Effector CD4-positive, alpha-beta T cell (primary cell): Measurements from ENCODE around the gene TUBB4B.
A peak's percentile ranks its signal among the peaks of the same experiment; 100 is the strongest.

Source experiments
- DNase-seq: peaks from one replicate; pipeline ENCODE4 v3.0.0-alpha.2; 2020

TUBB4B gene

DNA sequence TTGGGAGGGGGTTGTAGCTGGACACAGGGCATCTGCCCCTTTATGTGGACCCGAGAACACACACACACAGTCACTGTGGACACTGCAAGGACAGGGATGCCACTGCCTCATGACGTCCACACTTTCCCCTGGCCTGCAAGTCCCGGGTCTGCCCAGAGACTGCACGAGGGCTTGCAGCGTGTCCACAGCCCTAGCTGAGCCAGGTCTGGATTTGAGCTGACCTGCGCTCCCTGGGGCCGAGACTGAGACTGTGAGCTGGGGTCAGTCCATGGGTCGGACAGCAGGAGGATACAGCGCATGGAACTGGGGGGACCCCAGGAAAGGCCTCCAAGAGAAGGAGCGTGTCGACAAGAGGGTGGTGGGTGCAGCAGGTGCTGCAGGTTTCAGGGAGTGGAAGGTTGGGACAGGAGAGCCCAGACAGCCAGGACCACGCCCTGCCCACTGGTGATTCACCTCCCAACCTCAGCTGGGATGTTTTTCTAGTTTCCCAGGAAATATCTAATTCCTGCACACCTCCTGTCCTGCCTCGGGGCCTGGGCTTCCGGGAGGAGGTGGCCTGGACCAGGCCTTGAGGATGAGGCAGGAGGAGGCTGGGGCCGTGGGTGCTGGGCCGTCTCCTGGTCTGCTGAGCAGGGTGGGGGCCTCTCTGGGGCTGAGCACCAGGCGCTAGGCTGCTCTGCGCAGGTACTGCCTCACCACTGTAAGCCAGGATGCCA, 14.6 kb upstream of the TUBB4B start:
- no peak for DNase-seq

DNA sequence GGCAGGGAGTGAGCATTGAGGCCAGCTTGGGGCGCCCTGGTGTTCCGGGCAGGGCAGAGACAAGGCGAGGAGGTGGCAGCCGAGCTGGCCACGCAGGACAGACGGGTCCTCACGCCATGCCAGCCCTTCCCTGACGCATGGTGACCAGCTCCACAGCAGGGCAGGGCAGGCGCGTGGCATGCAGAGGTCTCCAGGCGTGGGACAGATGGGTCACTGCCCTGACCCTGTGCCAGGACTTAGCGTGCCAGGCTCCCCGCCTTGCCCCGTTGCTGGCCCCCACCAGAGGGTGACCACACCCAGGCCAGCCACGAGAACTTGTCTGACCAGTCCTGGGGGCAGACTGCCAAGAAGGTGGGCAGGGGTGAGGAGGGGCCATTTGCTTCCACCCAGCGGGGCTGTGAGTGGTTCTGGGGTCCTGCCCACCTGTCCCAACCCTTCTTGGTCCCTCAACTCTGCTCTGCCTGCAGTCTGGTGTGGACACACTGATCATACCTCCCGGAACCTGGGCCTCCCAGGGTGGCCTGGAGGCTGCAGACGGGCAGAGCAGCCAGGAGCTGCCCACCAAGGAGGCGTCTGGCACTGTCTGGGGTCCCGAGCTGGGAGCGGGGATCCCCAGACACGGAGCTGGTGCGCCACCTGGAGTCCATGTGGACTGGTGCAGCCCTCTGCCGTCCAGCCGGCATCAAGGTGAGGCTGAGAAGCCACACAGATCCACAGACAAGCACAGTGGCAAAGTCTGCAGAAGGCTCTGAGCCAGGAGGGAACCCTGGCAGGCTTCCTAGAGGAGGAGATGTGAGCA, 13.8 kb upstream of the TUBB4B start, which contains the start of gene RNF224:
Gene RNF224 (plus strand): TSS at position 449 of the 799 bp plus-strand sequence. CDS start 834 bp downstream, outside the sequence.
- peak; percentile 79 for DNase-seq

DNA sequence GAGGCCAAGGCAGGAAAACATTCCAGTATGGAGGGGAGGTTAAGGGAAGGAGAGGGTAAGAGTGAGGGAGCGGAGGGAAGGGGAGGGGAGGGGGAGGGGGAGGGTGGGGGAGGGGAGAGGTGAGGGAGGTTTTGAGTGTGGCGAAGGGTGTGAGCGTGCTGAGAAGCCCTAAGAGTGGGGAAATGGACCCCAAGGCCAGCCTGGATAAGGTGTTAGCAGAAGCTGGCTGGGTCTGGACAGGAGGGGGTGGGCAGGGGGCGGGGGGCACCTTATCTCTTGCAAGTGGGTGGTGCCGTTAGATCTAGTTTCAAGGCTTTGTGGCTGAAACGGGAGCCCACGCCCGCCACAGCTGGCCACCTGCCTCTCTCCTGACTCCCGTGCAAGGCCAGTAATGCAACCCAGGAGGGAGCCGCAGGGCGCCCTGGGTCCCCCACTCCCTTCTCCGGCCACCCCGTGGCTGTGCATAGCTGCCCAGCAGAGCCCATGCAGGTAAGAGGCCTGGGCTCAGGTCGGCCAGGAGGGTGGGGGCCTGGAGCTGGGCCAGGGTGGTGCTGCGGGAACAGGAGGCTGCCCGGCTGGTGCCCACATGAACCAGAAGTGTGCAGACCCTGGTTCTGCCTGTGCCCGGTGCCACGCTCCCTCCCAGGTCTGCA, 13.1 kb upstream of the TUBB4B start:
- DNase-seq: no peak

DNA sequence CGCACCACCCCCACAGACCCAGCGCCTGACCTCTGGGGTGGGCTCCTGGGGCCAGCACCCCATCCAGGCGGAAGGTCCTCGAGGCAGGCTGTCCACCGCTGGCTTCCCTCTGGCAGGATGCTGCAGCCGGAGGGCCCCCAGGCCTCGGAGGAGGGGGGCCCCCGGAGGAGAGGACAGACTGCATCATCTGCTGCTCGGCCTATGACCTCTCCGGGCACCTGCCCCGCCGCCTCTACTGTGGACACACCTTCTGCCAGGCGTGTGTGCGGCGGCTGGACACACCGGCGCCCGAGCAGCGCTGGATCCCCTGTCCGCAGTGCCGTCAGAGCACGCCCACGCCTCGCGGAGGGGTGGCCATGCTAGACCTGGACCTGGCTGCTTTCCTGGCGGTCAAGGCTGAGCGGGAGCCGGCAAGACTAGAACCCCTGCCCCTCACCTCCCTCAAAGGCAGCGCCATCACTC, 12.6 kb upstream of the TUBB4B start:
- no peak for DNase-seq

DNA sequence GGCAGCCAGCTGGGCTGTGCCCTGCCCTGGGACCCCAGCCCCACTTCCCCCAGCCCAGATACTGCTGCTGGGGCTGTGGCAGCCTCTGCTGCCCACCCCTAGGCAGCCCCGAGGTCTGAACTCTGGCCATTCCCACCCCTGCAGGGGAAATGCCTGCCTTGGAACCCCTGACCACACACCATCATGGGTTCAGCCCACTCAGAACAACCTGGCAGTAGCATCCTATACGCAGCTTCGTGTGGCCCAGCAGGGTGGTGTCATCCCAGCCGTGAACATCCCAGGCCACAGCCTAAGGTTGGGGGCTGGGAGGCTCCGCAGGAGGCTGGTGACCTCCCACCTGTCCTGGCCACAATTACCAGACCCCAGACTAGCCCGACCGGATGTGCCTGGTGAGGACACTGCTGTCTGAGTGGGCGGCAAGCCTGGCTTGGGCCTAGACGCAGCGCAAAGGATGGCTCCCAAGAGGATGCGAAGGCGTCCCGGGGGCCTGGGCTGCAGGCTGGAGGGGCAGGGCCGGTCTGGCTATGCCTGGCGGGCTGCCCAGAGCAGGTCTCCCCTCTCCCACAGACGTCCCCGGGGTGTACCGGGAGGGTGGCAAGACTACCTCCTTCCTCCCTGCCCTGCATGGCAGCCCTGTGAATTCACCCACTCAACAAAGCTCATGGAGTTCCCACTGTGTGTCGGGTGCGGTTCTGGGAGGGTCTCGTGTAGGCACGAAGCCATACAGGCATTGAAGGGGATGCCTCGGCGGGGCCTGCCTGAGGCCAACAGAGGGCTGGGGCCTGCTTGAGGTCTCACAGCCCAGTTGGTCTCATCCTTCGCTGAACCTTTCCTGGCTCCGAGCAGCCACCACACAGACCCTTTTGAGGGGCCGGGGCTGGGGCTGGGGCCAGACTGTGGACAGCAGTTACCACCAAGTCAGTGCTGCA, 11.9 kb upstream of the TUBB4B start:
- DNase-seq: no peak

DNA sequence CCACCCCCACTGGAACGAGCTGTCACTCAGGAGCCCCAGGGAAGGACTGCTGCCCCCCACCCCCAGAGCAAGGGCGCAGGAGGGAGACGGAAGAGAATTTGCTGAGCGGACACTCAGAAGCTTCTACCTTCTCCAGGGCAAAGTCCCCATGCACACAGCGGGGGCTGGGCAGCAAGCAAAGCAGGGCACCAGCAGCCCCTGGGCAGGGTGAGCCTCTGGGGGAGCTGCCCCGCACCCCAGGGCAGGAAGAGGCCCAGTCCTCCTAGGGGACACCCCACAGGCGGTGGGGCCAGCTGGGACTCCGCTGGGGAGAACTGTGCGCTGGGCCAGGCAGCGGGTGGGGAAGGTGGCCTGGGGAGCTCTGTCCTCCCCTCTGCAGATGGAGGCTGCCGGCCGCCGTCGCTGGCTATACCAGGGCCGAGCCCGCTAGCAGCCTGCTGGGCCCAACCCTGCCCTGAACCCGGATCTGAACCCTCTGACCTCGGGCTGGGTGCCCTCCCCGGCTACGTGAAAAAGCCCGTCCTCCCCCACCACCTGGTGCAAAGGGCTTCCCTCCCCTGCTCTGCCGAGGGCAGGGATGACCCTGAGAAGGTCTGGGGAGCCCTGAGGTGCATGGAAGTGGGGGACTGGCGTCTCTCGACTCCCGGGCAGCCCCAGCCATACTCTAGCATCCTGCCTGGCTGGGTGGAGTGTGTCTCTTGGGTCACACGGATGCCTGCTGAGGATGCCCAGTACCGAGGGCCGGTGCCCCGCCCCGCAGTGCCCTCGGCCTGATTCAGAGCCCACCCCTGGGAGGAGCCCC, 11.0 kb upstream of the TUBB4B start:
- DNase-seq: no peak

DNA sequence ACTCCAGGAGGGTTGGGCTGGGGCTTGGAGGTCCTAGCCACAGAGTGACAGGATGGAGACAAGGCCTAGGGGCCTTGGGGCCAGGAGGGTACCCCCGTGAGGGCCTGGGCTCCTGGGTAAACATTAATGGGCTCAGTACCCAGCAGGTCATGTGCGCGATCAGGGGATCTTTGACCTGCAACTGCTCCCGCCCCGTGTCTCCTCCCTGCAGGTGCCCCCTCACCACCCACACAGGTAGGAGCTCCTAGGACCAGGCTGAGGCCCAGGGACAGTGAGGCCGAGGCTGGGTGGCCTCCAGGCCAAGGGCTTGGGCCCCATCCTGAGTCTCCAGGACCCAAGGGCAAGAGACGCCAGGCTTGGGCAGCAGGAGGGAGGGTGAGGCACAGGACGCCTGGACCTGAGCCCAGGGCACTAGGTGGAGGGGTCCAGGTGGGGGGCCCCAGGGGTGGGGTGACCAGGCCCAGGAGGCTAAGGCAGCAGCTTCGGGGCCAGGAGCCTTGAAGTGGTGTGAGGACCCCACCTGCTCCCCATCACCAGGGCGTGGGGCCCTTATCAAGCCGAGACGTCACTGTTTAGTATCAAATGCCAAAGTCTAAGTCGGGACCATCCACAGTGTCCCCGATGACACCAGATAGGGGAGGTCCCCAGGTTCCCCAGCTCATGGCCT, 10.2 kb upstream of the TUBB4B start, which contains the start of gene SLC34A3:
Gene SLC34A3 (plus strand): TSS at position 197 of the 667 bp plus-strand sequence. CDS start 802 bp downstream, outside the sequence.
- no peak for DNase-seq

DNA sequence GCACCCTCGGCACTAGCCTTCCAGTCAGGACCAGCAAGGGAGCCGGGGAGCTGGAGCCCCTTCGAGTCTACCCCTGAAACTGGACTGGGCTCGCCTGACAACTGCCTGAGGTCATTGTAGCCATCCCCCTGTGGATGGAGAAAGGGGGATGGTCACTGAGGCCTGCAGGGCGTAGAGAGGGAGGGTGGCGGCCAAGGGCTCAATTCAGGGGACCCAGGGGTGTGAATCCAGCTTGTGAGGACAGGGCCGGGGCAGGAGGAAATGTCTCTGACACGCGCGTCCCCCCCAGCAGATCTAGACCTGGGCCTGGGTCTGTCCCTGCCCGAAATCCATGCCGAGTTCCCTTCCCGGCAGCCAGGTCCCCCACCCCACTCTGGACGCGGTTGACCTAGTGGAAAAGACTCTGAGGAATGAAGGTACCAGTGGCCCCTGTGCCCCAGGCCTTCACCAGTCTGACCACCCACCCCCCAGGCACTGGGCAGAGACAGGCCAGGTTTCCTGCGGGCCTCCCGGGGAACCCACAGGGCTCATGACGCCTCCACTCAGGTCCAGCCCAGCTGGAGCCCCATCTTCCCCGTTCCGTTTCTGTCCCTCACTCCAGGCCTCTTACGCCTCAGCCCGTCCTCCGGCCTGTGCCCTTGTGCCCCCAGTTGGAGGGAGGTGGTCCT, 9.6 kb upstream of the TUBB4B start:
- DNase-seq: no peak

DNA sequence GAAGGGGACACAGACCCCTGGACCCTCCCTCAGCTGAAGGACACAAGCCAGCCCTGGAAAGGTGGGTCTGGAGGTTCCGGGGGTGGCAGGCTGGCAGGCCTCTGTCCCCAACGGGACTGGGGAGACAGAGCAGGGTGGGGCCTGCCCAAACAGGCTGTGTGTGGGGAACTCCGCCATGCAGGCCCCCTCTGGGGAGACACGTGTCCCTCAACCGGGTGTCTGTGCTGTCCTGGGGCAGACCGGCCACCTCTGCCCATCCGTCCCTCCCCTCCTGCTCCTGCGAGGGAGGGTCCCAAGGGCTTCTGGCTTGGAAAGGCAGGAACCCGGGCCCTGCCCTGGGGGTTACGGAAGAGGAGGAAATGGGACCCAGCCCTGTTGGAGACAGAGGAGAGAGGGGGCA, 9.0 kb upstream of the TUBB4B start:
- no peak for DNase-seq

DNA sequence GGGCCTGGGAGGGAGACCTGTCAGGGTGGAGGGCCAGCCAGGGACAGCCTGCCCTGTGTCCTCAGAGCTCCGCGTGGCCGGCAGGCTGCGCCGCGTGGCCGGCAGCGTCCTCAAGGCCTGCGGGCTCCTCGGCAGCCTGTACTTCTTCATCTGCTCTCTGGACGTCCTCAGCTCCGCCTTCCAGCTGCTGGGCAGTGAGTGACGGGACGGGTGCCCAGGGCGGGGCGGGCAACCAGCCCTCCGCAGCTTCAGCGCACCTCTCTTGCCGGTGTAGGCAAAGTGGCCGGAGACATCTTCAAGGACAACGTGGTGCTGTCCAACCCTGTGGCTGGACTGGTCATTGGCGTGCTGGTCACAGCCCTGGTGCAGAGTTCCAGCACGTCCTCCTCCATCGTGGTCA, 8.6 kb upstream of the TUBB4B start:
- DNase-seq: no peak

DNA sequence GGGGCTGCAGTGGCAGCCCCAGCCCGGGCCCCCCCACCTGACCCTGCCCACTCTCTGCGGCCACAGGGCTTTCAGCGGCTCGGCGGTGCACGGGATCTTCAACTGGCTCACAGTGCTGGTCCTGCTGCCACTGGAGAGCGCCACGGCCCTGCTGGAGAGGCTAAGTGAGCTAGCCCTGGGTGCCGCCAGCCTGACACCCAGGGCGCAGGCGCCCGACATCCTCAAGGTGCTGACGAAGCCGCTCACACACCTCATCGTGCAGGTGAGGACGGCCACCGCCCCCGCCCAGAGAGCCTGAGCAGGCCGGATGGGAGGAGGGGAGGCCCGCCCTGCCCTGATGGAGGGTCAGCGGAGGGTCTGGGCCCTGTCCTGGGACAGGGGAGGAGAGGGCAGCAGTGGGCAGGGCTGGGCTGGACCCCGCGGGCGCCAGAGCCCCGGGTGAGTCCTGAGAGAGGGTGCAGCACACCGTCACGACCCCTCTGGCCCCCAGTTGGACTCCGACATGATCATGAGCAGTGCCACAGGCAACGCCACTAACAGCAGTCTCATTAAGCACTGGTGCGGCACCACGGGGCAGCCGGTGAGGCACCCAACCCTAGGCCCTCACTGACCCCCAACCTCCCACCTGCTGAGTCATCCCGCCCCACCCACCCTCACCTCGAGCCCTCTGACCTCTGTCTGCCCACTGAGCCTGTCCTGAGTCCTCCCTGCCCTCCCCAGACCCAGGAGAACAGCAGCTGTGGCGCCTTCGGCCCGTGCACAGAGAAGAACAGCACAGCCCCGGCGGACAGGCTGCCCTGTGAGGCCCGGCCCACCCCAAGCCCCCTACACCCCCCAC, 7.7 kb upstream of the TUBB4B start:
- no peak for DNase-seq

DNA sequence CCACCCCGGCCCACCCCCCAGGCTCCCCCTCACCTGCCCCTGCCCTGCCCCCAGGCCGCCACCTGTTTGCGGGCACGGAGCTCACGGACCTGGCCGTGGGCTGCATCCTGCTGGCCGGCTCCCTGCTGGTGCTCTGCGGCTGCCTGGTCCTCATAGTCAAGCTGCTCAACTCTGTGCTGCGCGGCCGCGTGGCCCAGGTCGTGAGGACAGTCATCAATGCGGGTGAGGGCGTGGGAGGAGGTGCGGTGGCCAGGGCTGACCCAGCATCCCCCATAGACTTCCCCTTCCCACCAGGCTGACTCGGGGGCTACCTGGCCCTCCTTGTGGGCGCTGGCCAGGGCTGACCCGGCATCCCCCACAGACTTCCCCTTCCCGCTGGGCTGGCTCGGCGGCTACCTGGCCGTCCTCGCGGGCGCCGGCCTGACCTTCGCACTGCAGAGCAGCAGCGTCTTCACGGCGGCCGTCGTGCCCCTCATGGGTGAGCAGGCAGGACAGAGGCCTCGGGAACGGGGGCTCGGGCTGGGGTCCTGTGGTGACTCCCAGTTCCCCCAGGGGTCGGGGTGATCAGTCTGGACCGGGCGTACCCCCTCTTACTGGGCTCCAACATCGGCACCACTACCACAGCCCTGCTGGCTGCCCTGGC, 6.9 kb upstream of the TUBB4B start:
- DNase-seq: no peak

DNA sequence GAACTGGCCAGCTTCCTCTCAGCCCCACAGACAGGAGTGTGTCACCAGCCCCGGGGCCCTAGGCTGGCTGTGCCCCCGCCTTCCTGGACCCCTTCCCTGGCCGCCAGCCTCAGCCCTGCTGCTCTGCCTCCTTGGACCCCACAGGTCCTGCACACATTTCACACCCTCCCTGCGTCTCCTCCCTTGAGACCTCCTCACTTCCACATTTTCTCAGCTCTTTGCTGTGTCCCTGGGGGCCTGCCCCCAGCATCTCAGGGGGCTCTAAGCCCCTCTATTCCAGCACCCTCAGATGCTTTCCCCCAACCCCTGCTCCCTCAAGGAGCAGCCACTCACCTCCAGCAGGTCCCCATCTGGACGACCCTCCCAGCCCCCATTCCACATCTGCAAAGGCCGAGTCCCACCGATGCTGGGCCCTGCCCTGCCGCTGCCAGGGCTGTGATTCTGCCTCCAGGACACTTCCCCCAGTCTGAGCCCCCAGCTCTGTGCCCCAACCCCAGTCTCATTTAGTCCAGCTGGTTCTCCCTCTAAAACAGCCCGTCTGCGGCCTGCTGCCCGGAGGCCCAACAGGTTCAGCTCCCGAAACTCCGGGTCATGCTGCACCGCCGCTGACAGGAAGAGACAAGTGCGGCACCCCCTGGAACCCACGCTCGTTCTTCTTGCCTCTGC, 6.2 kb upstream of the TUBB4B start:
- DNase-seq: no peak

DNA sequence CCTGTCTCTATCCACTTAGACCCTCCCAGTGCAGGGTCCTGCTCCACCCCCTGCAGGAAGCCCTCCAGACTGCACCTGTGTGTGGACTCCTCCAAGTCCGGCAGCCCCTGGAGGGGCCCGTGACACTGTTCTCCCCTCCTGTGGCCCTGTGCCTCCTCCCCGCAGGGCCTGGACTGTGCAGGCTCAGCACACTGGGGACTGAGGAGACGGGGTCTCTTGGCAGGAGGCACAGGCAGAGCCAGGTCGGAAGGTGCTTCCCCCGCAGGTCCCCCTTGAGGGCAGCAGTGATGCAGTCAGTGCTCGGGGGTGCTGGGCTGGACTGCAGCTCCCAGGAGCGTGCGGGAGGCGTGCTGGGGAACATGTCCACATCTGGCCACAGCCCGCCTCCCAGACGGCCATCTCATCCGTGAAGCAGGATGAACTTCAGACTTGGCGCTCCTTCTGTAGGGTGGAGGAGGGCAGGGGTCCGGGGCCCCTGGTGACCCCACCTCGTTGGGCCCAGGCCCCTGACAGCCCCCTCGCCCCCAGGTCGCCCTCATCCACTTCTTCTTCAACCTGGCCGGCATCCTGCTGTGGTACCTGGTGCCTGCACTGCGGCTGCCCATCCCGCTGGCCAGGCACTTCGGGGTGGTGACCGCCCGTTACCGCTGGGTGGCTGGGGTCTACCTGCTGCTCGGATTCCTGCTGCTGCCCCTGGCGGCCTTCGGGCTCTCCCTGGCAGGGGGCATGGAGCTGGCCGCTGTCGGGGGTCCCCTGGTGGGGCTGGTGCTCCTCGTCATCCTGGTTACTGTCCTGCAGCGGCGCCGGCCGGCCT, 5.5 kb upstream of the TUBB4B start:
- no peak for DNase-seq

DNA sequence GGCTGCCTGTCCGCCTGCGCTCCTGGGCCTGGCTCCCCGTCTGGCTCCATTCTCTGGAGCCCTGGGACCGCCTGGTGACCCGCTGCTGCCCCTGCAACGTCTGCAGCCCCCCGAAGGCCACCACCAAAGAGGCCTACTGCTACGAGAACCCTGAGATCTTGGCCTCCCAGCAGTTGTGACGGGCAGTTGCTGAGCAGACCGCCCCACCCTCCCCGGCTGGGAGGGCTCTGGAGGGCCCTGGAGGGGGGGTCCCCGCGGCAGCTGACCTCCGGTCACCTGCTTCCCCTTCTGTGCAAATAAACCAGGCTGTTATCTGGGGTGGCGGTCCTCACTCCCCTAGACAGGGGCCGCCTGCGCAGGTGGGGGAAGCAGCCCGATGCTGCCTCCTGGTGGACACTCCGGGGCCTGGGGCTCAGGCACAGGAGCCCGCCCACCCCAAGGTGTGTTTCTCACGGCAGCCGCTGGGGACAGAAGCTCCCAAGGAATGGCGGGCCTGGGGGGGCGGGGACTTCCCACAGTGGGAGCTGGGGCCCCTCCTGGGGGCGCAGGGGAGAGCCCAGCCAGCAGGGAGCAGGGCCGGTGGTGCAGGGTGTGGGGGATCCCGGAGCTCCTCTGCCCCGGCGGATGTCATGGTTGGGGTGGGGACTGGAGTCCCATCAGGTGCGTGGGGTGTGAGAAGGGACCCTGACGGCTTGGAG, 4.7 kb upstream of the TUBB4B start:
- DNase-seq: peak; percentile 88

DNA sequence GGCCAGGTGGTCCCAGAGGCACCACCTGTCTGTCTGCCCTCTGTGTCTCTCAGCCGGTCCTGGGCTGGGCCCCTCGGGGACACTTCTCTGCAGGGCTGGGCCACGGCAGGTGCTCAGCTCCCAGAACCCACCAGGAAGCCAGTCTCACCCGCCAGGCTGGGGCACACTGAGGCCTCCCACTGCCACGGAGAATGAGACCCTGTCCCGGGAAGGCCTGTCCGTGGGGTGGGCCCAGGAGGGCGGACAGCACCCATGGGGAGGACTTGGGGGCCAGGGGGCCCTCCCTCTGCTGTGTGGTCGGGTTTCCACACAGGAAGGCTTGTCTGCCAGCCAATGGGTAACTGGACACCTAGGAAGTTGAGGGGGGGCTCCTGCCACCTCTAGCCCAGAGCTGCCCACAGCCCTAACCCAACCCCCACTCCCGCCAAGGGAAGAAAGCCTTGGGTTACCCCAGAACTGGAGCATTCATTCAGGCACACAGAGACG, 4.1 kb upstream of the TUBB4B start:
- DNase-seq: no peak
